ENCODE measurements around the gene APOE.

Gene APOE

GRCh38 chr19:44897835-44898234, 7.8 kb upstream of the APOE start:
- no peak for TF ChIP-seq EZH2 (IDR thresholded peaks at IDR 0.05; ENCODE audit: borderline replicate concordance, low read length)
- no peak for TF ChIP-seq CTCF (IDR thresholded peaks at IDR 0.05; ENCODE audit: low read length)
- no peaks in the 10 kb centered on the region for H3K4me1 ChIP-seq (ENCODE audit: insufficient read depth, low read length, severe bottlenecking)
- H3K9me3 ChIP-seq (ENCODE audit: low read length) = no peaks in the 10 kb centered on the region
- no peak overlapping the region for H3K4me3 ChIP-seq (ENCODE audit: low read depth, low read length, poor library complexity, severe bottlenecking)
- H3K9ac ChIP-seq (ENCODE audit: low read length) = no peak overlapping the region
- H3K27ac ChIP-seq (ENCODE audit: low read depth, low read length, poor library complexity, severe bottlenecking) = no peak overlapping the region
- H3K9me2 ChIP-seq (ENCODE audit: low read depth, low read length) = no peaks in the 10 kb centered on the region
- no peaks in the 10 kb centered on the region for H3F3A ChIP-seq (ENCODE audit: insufficient read depth, low read length)
- H4K20me1 ChIP-seq (ENCODE audit: insufficient read depth, low read length) = no peaks in the 10 kb centered on the region
- H3K4me2 ChIP-seq (ENCODE audit: low read length) = no peak overlapping the region
- H3K36me3 ChIP-seq (ENCODE audit: insufficient read depth, low read length) = peaks cover 82% of the 10 kb centered on the region
- no peak overlapping the region for H2AFZ ChIP-seq (ENCODE audit: low read length)
- no peaks in the 10 kb centered on the region for H3K79me2 ChIP-seq (ENCODE audit: insufficient read depth, low read length)
- H3K27me3 ChIP-seq (ENCODE audit: insufficient read depth, low read length) = no peaks in the 10 kb centered on the region

GRCh38 chr19:44900328-44901244, 5.0 kb upstream of the APOE start:
- peaks cover 4% of the 10 kb centered on the region for H3K4me1 ChIP-seq (ENCODE audit: insufficient read depth, low read length, severe bottlenecking)
- no peak overlapping the region for H3K9ac ChIP-seq (ENCODE audit: low read length)
- H3K27me3 ChIP-seq (ENCODE audit: insufficient read depth, low read length) = no peaks in the 10 kb centered on the region
- H4K20me1 ChIP-seq (ENCODE audit: insufficient read depth, low read length) = no peaks in the 10 kb centered on the region
- no peak overlapping the region for H3K4me2 ChIP-seq (ENCODE audit: low read length)
- H3K4me3 ChIP-seq (ENCODE audit: low read depth, low read length, poor library complexity, severe bottlenecking) = no peak overlapping the region
- H3K9me3 ChIP-seq (ENCODE audit: low read length) = no peaks in the 10 kb centered on the region
- no peaks in the 10 kb centered on the region for H3K9me2 ChIP-seq (ENCODE audit: low read depth, low read length)
- no peak overlapping the region for H2AFZ ChIP-seq (ENCODE audit: low read length)
- no peak for TF ChIP-seq CTCF (IDR thresholded peaks at IDR 0.05; ENCODE audit: low read length)
- no peak for TF ChIP-seq EZH2 (IDR thresholded peaks at IDR 0.05; ENCODE audit: borderline replicate concordance, low read length)
- no peak overlapping the region for H3K27ac ChIP-seq (ENCODE audit: low read depth, low read length, poor library complexity, severe bottlenecking)
- no peaks in the 10 kb centered on the region for H3F3A ChIP-seq (ENCODE audit: insufficient read depth, low read length)
- H3K79me2 ChIP-seq (ENCODE audit: insufficient read depth, low read length) = no peaks in the 10 kb centered on the region
- H3K36me3 ChIP-seq (ENCODE audit: insufficient read depth, low read length) = peaks cover 66% of the 10 kb centered on the region

GRCh38 chr19:44903216-44903601, 2.4 kb upstream of the APOE start:
- Histone ChIP-seq H2AFZ (ENCODE audit: low read length) (no peak overlapping the region), H3K4me2 (ENCODE audit: low read length) (no peak overlapping the region), H3K9ac (ENCODE audit: low read length) (no peak overlapping the region), H3F3A (ENCODE audit: insufficient read depth, low read length) (no peaks in the 10 kb centered on the region), H3K27me3 (ENCODE audit: insufficient read depth, low read length) (no peaks in the 10 kb centered on the region), H3K36me3 (ENCODE audit: insufficient read depth, low read length) (peaks cover 42% of the 10 kb centered on the region), H3K4me3 (ENCODE audit: low read depth, low read length, poor library complexity, severe bottlenecking) (no peak overlapping the region), H3K27ac (ENCODE audit: low read depth, low read length, poor library complexity, severe bottlenecking) (no peak overlapping the region), H3K79me2 (ENCODE audit: insufficient read depth, low read length) (no peaks in the 10 kb centered on the region), H3K4me1 (ENCODE audit: insufficient read depth, low read length, severe bottlenecking) (peaks cover 4% of the 10 kb centered on the region), H4K20me1 (ENCODE audit: insufficient read depth, low read length) (no peaks in the 10 kb centered on the region), H3K9me2 (ENCODE audit: low read depth, low read length) (no peaks in the 10 kb centered on the region), H3K9me3 (ENCODE audit: low read length) (no peaks in the 10 kb centered on the region)
- TF ChIP-seq CTCF (IDR thresholded peaks at IDR 0.05; ENCODE audit: low read length) = no peak
- TF ChIP-seq EZH2 (IDR thresholded peaks at IDR 0.05; ENCODE audit: borderline replicate concordance, low read length) = no peak
